ENCODE measurements around the gene SNU13. TPM values are rescaled to one million over a fixed set of nuclear protein-coding genes. Genes with fewer than 3 reads are reported as not detected.

Gene SNU13
- total RNA-seq, 3 donors from 2014 or later (not counting 1 experiment from before 2014, with no cell fraction given), result 100.0 to 106 (median 101) TPM

DNA sequence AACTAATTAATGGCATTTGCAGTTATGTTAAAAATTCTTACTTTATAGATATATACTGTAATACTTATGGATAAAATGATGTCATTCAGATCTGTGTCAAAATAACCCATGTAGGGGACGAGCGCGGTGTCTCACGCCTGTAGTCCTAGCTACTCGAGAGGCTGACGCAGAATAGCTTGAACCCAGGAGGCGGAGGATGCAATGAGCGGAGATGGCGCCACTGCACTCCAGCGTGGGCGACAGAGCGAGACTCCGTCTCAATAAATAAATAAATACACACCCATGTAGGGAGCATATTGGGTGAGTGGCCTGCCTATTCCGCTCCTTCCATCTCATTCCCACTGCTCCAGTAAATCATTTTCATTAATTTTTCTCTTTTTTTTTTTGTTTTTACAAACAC is 7.1 kb downstream of the SNU13 start:
- no peaks in the 10 kb centered on the region for H3K36me3 Mint-ChIP-seq
- H3K4me1 Mint-ChIP-seq, result peaks cover 11% of the 10 kb centered on the region in 2 donors
- Histone ChIP-seq H3K9me3 (ENCODE audit: control insufficient read depth, insufficient read depth, low read length) (no peaks in the 10 kb centered on the region), H3K27me3 (ENCODE audit: control insufficient read depth, insufficient read depth, low read length) (no peaks in the 10 kb centered on the region), H3K36me3 (ENCODE audit: control insufficient read depth, insufficient read depth, low read length) (peaks cover 31% of the 10 kb centered on the region), H3K4me1 (ENCODE audit: control insufficient read depth, insufficient read depth, low read length) (peaks cover 9% of the 10 kb centered on the region), H3K27ac (ENCODE audit: low read length) (peak overlapping the region; percentile 82), H3K4me3 (ENCODE audit: low read length) (peak overlapping the region; percentile 50)
- peak overlapping the region; percentile 94 to 98 for H3K27ac Mint-ChIP-seq
- H3K9me3 Mint-ChIP-seq, result no peaks in the 10 kb centered on the region
- intact Hi-C loops (cut with micrococcal nuclease), result no loop called here
- H3K27me3 Mint-ChIP-seq (ENCODE audit: low read depth in 2 of 2), result no peaks in the 10 kb centered on the region
- TF ChIP-seq, protein P1, sequence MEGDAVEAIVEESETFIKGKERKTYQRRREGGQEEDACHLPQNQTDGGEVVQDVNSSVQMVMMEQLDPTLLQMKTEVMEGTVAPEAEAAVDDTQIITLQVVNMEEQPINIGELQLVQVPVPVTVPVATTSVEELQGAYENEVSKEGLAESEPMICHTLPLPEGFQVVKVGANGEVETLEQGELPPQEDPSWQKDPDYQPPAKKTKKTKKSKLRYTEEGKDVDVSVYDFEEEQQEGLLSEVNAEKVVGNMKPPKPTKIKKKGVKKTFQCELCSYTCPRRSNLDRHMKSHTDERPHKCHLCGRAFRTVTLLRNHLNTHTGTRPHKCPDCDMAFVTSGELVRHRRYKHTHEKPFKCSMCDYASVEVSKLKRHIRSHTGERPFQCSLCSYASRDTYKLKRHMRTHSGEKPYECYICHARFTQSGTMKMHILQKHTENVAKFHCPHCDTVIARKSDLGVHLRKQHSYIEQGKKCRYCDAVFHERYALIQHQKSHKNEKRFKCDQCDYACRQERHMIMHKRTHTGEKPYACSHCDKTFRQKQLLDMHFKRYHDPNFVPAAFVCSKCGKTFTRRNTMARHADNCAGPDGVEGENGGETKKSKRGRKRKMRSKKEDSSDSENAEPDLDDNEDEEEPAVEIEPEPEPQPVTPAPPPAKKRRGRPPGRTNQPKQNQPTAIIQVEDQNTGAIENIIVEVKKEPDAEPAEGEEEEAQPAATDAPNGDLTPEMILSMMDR (IDR thresholded peaks at IDR 0.05), result no peak
- ATAC-seq, result peak in 2 of 3 donors; percentile 30 to 44
- 42% methylated on average over 14 of the region's 14 CpGs for WGBS (ENCODE audit: insufficient coverage)
- peak overlapping the region; percentile 99 for H3K4me3 Mint-ChIP-seq
- DNase-seq, result peak in 1 of 2 donors; percentile 19

DNA sequence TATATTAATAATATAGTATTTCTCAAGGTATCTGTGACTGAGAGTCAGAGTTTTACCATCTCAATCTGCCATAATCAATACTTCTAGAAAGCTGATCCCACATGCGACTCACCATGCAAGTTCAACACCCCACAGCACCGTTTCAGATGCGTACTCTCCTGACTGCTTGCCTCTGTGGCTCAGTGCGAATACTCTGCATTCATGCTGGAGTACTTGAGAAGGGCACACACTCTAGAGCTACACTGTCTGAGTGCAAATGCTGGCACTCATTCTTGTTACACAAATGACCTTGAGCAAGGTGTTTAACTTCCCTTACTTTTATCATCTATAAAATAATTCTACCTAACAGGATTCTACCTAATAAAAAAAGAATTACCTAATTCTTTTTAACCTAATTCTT is 12.5 kb downstream of the SNU13 start:
- no peaks in the 10 kb centered on the region for H3K9me3 ChIP-seq (ENCODE audit: control insufficient read depth, insufficient read depth, low read length)
- WGBS (ENCODE audit: insufficient coverage), result 92% methylated on average over 4 of the region's 4 CpGs
- peaks cover 49% of the 10 kb centered on the region for H3K36me3 ChIP-seq (ENCODE audit: control insufficient read depth, insufficient read depth, low read length)
- Mint-ChIP-seq H3K9me3 (no peaks in the 10 kb centered on the region), H3K36me3 (peaks cover 8% of the 10 kb centered on the region), H3K27ac (no peak overlapping the region), H3K4me3 (no peak overlapping the region), H3K4me1 (peaks cover 12 to 16% of the 10 kb centered on the region in 2 donors), H3K27me3 (ENCODE audit: low read depth in 2 of 2) (no peaks in the 10 kb centered on the region)
- H3K4me3 ChIP-seq (ENCODE audit: low read length), result no peak overlapping the region
- DNase-seq, result no peak
- TF ChIP-seq, protein P1 (IDR thresholded peaks at IDR 0.05), result no peak
- H3K27me3 ChIP-seq (ENCODE audit: control insufficient read depth, insufficient read depth, low read length), result no peaks in the 10 kb centered on the region
- intact Hi-C loops (cut with micrococcal nuclease), result no loop called here
- no peak overlapping the region for H3K27ac ChIP-seq (ENCODE audit: low read length)
- H3K4me1 ChIP-seq (ENCODE audit: control insufficient read depth, insufficient read depth, low read length), result no peaks in the 10 kb centered on the region
- no peak for ATAC-seq

DNA sequence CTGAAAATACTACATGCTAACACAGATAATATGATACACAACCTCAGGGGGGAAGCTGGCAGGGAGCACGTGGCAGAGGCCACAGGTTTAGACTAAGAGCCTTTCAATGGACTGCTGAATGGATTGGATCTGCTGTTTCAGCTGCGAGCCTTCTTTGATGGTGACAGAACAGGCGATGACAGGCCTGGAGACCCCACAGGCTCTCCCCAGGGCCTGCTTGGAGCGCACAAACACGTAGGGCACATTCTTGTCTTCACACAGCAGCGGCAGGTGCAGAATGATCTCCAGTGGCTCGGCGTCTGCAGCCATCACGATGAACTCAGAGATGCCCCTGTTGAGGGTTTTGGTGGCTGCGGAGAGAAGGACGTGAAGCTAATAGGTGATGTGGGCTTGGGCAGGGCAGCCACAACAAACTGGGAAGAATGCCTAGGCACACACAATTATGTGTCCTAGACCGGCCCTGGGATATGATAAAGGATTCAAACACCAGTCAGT is 13.8 kb downstream of the SNU13 start:
- H3K9me3 ChIP-seq (ENCODE audit: control insufficient read depth, insufficient read depth, low read length), result no peaks in the 10 kb centered on the region
- peaks cover 8% of the 10 kb centered on the region for H3K36me3 Mint-ChIP-seq
- WGBS (ENCODE audit: insufficient coverage), result 96% methylated on average over 12 of the region's 12 CpGs
- no peak overlapping the region for H3K4me3 Mint-ChIP-seq
- no peak for DNase-seq
- H3K4me3 ChIP-seq (ENCODE audit: low read length), result no peak overlapping the region
- peak overlapping the region; percentile 49 to 57 for H3K27ac Mint-ChIP-seq
- H3K27ac ChIP-seq (ENCODE audit: low read length), result no peak overlapping the region
- TF ChIP-seq, protein P1 (IDR thresholded peaks at IDR 0.05), result no peak
- no peaks in the 10 kb centered on the region for H3K27me3 Mint-ChIP-seq (ENCODE audit: low read depth in 2 of 2)
- no peaks in the 10 kb centered on the region for H3K4me1 ChIP-seq (ENCODE audit: control insufficient read depth, insufficient read depth, low read length)
- H3K27me3 ChIP-seq (ENCODE audit: control insufficient read depth, insufficient read depth, low read length), result no peaks in the 10 kb centered on the region
- ATAC-seq, result no peak
- peaks cover 42% of the 10 kb centered on the region for H3K36me3 ChIP-seq (ENCODE audit: control insufficient read depth, insufficient read depth, low read length)
- intact Hi-C loops (cut with micrococcal nuclease), result no loop called here
- H3K9me3 Mint-ChIP-seq, result no peaks in the 10 kb centered on the region
- H3K4me1 Mint-ChIP-seq, result peaks cover 12 to 16% of the 10 kb centered on the region in 2 donors

All from natural killer cell (primary cell).